DMS153 treated with DMSO at 0.1 percent for 48 hours (cell line): ENCODE measurements around the gene TRMU.
A peak's percentile ranks its signal among the peaks of the same experiment; 100 is the strongest.
"Not testable (repeated sequence)": the region's sequence is repeated elsewhere in the genome, so short reads cannot be mapped to it uniquely, and the experiment has no call there.

Experiments used
- DNase-seq: peaks from one replicate; lab custom pipeline; 2025; ENCODE audit not compliant: unreplicated experiment; lab: John Stamatoyannopoulos, UW

TRMU gene

DNA sequence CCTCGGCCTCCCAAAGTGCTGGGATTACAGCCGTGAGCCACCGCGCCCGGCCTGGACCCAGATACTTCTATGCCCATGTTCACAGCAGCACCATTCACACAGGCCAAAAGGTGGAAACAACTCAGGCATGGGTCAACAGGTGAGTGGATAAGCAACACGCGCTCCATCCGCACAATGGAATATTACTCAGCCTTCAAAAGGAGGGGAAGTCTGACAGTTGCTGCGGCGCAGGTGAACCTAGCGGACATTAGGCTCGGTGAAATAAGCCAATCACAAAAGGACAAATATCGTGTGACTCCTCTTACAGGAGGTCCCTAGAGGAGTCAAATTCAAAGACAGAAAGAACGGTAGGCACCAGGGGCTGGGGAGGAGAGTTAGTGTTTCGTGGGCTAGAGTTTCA is 47.0 kb downstream of the TRMU start:
- DNase-seq = no peak

GRCh38 chr22:46386312-46386711 is 50.8 kb downstream of the TRMU start:
- no peak for DNase-seq

- no peak for DNase-seq
Observed at GRCh38 chr22:46387748-46388147, 52.2 kb downstream of the TRMU start.

- no peak for DNase-seq
Observed at GRCh38 chr22:46388647-46389046, 53.1 kb downstream of the TRMU start.

DNA sequence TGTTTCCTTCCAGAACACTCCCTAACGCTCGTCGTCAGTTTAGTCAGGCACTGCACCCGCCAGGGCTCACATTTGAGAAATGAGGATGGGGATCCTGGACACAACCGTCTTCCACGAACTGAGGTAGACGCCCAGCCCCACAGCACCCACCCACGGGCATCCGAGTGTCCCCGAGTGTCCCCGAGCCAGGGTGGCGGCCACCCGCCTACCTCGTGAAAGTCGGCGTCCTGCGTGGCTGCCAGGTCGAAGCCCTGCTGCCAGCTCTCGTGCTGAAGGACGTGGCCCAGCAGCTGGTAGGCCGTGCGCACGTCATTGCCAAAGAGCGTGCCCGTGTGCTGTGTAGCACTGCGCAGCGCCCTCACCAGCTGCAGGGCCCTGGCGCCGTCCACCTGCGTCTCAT is 53.6 kb downstream of the TRMU start:
- no peak for DNase-seq

DNA sequence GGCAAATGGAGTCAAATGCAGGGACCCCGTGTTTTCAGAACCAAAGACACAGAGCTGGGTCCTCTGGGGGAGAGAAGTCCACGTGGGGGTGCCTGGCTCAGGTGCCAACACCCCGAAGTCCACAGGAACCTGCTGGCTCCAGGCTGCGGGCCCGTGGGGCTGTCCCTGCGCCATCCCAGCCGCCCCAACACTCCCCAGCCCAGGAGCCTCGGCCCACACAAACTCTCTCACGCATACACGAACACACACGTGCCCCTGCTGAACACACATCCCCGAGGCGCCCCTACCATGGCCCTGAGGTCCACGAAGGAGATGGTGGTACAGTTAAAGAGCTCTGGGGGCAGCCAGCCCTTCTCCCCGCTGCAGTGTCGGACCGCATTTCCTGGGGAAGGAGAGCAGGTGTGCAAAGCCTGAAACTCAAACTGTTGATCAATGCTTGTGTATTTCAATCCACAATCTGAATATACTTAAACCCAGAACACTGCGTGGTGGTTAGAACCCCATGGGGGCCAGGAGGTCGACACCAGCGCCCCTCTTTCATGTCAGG is 54.7 kb downstream of the TRMU start:
- DNase-seq = no peak

- DNase-seq = peak; percentile 61
Observed at GRCh38 chr22:46390652-46391301, 55.3 kb downstream of the TRMU start.

GRCh38 chr22:46391486-46392136 is 56.1 kb downstream of the TRMU start:
- no peak for DNase-seq

- no peak for DNase-seq
Observed at GRCh38 chr22:46392137-46392844, 56.8 kb downstream of the TRMU start.

GRCh38 chr22:46393873-46394272 is 58.4 kb downstream of the TRMU start:
- no peak for DNase-seq

- no peak for DNase-seq
Observed at GRCh38 chr22:46394622-46395021, 59.1 kb downstream of the TRMU start.

- no peak for DNase-seq
Observed at GRCh38 chr22:46395145-46395544, 59.6 kb downstream of the TRMU start.

GRCh38 chr22:46397049-46397448 is 61.5 kb downstream of the TRMU start:
- not testable (repeated sequence) for DNase-seq

- no peak for DNase-seq
Observed at GRCh38 chr22:46397514-46397913, 62.0 kb downstream of the TRMU start.

DNA sequence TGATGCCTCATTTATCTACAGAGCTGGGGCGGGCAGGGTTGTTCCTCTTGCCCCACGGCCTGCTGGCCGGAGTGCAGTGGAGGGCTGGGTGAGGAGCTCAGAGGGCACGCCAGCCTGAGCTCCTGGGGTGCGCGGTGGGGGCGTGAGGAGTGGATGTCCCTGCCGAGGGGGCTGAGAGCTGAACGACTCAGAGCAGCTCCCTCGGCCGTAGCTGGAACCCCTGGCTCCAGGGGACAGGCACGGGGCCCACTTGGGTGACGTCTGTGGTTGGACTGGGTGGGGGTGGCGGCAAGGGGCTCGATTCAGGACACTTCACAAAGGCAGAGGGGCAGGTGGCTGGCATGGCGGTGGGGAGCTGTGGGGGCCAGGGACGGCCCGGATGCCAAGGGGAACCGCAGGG is 62.4 kb downstream of the TRMU start:
- no peak for DNase-seq

GRCh38 chr22:46399251-46400024 is 63.9 kb downstream of the TRMU start:
- no peak for DNase-seq

- DNase-seq = no peak
Observed at GRCh38 chr22:46401370-46401769, 65.9 kb downstream of the TRMU start.

- DNase-seq = no peak
Observed at GRCh38 chr22:46402505-46402904, 67.0 kb downstream of the TRMU start.

DNA sequence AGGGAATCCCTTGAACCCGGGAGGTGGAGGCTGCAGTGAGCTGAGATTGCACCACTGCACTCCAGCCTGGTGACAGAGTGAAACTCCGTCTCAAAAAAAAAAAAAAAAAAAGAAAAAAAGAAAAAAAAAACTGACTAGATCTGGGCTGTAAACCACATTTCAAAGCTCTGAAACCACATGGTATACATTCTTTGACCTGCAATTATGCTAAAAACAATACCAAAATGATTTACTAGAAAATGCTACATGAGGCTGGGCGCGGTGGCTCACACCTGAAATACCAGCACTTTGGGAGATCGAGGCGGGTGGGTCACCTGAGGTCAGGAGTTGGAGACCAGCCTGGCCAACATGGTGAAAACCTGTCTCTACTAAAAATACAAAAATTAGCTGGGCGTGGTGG is 68.4 kb downstream of the TRMU start:
- DNase-seq = not testable (repeated sequence)

DNA sequence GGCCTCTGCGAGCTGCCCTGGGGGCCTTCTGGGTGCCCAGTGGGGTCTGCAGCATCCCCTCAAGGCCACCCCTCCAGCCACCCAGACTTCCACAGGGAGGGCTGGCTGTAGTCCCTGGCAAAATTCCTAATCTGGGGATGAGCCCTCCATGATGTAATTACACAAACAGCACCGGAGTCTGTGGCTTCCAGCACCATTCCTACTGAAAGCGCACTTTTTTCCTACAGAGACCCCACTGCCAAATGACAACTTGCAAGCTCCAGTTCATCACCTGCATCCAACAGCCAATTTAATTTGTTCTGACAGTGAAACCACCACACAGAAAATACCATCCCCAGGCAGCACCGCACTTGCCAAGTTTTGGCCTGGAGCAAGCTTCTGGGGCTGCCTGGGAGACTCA is 70.4 kb downstream of the TRMU start:
- no peak for DNase-seq

DNA sequence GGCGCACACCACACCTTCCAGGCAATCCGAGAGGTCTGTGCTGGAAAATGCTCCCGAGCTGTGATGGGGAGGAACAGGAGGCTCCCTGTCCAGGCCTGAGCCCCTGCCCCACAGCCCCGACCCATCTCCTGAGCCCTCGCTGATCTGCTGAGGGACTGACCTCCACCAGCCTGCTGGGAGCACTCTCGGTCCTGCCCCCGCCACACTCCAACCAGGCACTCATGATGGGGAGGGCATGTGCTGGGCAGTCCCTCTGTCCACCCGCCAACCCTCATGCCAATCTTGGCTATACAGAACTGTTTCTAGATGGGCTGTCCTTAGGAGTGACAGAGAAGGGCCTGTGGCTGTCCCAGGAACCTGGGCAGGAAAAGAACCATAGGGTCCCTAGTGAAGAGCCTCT is 70.8 kb downstream of the TRMU start:
- no peak for DNase-seq
